Epidermal melanocyte (primary cell): ENCODE measurements around the gene KCNG2.

Experiments used
- DNase-seq: peaks from one replicate; pipeline ENCODE4 v3.0.0; 2011; ENCODE audit warnings: low spot score; ENCODE audit not compliant: insufficient read length

KCNG2 gene

GRCh38 chr18:79937103-79937860 is 139.5 kb downstream of the KCNG2 start:
- DNase-seq: no peak

DNA sequence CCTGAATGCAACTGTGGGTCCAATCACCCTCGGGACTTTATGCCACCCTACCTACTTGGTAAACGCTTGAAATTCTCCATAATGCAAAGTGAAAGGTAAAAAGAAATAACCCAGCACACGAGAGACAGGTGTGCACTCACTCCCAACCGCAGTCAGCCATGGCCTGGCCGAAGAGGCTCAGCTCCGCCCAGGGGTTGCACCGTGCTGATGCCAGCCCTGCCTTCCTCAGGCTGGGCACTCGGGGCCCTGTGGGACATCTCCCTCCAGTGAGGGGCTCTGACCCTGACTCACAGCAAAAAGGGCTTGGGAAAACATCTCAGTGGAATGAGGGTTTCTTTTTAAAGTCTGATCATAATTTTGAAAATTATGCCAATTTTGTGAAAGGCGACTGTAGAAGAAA is 140.5 kb downstream of the KCNG2 start:
- DNase-seq: no peak

- DNase-seq: peak; percentile 84
These were observed 141.4 kb downstream of the KCNG2 start for GRCh38 chr18:79939096-79939495.

DNA sequence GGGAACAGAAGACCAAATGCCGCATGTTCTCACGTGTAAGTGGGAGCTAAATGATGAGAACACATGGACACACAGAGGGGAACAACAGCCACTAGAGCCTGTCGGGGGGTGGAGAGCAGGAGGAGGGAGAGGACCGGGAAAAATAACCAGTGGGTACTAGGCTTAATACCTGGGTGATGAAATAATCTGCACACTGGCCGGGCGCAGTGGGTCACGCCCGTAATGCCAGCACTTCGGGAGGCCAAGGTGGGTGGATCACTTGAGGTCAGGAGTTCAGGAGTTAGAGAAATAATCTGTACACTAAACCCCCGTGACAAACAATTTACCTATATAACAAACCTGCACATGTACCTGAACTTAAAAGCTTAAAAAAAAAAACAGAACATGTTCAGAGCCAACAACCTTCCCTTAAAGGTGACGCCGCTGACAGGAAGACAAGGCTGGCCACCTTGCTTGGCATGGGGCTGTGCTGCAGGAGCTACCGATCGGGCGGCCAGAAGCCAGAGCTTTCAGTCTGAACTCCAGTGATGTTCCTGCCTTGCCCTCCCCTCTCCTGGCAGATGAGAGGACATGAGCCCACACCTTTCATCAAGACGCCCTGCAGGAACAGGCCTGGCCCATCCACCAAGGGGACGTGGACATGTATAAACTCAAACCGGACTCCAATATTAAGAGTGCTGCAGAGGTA is 142.5 kb downstream of the KCNG2 start:
- DNase-seq: no peak

DNA sequence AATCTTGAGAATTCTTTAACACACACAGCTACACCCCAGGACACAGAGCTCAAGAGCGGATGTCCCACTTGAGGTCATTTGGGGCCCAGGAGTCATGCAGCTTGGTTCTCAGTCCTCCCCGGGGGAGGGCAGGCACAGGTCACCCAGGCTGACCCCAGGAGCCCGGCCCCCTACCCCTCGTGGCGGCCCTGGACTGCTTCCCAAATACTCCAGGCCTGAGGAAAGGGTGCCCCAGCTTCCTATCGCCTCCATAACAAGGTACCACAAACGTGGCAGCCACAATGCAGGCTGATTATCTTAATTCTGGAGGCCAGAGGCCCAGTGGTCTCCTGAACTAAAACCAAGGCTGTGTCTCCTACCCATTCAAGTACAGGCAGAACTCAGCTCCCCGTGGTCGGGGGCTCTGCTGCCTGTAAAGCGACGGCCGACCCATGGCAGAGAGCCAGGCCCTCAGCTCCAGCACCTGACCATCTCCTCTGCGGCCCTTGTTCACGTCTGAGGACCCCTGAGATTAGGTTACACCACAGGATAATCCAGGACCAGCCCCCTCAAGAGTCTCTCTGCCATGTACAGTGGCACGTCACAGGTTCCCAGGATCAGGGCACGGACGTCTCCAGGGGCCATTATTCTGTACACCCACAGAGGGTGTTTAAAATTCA is 143.2 kb downstream of the KCNG2 start:
- no peak for DNase-seq

DNA sequence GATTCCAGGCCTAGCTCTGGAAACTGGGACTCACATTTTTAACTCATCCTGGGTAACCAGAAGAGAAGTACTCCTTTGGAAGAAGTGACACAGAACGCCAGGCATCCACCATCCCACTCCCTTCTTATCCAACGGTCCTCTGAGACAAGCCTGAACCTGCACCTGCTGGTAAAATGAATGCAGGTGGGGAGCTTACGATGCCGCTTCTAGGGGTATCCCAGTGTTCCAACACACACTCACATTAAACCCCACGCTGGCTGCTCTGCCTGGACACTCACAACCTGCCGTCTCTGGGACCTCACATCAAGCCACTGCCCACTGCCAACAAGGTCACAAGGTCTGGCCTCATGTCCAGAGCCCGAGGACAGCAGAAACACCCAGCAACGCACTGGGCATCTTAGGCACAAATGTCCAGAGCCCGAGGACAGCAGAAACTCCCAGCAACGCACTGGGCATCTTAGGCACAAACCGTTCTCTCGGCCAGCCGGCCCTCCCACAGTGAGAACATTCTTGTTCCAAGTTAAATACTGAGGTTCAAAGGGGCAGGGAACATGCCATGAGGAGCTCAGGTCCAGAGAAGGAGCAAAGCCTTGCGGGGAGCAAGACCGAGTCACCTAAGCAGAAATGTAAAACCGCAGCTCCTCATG is 143.9 kb downstream of the KCNG2 start:
- DNase-seq: no peak

GRCh38 chr18:79942211-79942610 is 144.5 kb downstream of the KCNG2 start:
- no peak for DNase-seq

GRCh38 chr18:79942786-79943607 is 145.3 kb downstream of the KCNG2 start:
- DNase-seq: no peak

DNA sequence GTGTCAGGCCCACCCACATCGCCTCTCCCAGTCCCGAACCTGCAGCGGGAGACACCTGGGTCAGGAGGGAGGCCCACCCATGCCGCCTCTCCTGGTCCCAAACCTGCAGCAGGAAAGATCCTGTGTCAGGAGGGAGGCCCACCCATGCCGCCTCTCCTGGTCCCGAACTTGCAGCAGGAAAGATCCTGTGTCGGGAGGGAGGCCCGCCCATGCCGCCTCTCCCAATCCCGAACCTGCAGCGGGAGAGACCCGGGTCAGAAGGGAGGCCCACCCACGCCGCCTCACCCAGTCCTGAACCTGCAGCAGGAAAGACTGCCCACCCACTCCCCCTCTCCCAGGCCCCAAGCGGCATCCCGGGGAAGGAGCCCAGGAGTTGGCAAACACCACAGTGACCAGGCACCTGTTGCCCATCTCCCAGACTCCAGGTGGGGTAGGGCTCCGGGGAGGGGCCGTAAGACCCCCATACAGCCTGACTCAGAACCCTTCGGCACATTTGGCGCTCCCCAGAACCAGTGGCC is 145.9 kb downstream of the KCNG2 start:
- no peak for DNase-seq

DNA sequence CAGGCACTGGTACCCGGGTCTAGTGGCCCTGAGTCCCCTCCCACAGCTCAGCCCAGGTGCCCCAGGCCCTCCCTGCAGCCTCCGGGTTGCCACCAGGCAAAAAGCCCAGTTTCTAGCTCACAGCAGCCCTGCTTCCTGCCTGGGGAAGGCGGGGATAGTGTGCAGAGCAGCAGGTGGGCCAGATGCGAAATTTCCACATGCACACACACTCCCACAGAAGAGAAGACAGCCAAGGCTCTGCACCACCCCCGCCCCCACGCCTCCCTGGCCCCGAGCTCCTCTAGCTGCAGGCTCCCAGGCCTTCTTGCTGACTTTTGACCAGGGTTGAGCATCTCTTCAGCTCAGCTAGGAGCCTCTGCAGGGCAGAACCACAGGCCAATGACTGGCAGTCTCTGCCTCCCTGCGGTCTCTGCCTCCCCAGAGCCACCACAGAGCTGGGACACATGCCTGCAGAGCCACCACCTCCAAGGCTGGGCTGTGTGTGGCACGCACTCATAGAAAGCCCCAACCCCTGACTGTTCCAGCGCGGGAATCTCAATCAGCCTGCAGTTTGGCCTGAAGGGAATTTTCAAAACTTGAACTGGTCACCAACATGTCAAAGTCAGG is 146.5 kb downstream of the KCNG2 start:
- DNase-seq: no peak

DNA sequence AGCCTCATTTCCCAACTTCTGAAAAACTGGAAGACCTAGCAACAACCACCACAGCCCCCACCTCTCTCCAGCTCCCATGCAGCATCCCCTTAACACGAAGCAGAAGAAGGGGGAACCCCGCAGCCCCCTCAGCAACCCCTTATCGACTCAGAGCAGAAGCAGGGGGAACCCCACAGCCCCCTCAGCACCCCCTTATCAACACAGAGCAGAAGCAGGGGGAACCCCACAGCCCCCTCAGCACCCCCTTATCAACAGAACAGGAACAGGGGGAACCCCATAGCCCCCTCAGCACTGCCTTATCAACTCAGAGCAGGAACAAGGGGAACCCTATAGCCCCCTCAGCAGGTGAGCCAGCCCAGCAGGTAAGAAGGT is 147.0 kb downstream of the KCNG2 start:
- DNase-seq: no peak

- no peak for DNase-seq
These were observed 147.6 kb downstream of the KCNG2 start for GRCh38 chr18:79945118-79946042.

DNA sequence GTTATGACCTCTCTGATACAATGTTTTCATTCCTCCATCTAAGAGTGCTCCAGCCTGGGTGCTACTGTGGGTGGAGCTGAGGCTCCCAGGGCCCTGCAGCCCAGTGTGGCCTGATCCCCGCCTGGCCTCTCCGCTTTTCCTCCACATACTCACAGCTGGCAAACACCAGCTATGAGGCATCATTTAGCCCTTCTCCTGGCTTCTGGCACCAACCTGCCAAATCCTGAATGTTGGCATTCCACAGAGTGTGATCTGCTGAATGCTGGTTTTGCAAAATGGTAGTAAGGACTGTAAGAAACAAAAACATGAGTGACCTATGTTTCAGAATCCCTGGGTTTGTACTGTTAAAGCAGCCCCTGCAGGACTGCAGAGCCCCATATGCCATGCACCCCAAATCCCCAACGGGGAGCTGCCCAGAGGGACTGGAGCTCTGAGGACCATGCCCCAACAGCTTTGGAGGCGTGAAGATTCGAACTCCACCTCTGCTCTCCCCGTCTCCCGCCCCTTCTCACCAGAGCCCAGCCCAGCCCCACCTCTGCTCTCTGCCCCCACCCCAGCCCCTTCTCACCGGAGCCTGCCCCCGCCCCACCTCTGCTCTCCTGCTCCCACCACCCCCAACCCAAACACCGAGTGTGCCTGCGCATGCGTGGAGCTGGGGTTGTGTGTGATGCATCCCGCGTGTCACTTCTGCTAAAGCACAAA is 149.5 kb downstream of the KCNG2 start:
- no peak for DNase-seq

DNA sequence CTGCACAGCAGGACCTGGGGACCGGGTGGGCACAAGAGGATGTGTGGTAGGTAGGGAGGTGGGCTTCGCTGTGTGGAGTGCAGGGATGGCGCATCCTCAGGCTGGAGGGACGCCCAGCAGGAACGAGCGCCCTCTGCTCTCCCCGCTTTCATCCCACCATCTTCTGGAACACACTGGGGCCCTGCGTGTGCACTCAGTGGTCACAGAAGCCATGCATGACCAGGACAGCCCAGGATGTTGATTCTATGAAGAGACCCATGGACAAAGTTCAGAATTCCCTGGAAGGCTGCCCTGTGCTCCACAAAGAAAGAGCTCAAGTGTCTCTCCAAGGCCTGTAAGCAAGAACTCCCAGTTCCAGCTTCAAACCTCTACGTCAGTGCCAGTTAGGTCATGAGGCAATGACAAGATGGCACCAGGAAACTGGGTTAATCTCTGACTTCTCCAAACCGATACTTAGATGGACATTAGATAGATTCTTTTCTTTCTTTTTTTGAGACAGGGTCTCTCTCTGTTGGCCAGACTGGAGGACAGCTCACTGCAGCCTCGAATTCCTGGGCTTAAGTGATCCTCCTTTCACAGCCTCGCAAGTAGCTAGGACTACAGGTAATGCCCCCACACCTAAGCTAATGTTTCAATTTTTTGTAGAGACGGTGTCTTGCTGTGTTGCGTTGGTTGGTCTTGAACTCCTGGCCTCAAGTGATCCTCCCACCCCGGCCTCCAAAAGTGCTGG is 150.3 kb downstream of the KCNG2 start:
- no peak for DNase-seq

GRCh38 chr18:79948719-79949411 is 151.1 kb downstream of the KCNG2 start:
- DNase-seq: no peak
